Gastroesophageal sphincter (tissue), 3 donors: Measurements from ENCODE around the gene MYH14.

ENCODE experiments used
- EP300 ChIP-seq: sonication (generic); formaldehyde crosslinking; IDR thresholded peaks from one replicate; pipeline ENCODE4 v1.6.1; 2017; ENCODE audit warnings: antibody characterized with exemption, mild to moderate bottlenecking
- POLR2A ChIP-seq, 2 donors: fragments of 450-650 bp; IDR thresholded peaks; one replicate each; pipeline ENCODE4 v1.6.1; 2017; ENCODE audit warnings: antibody characterized with exemption in 2 of 2, mild to moderate bottlenecking in 2 of 2, moderate library complexity in 1 of 2
- POLR2AphosphoS5 ChIP-seq: sonication (generic); formaldehyde crosslinking; IDR thresholded peaks from one replicate; pipeline ENCODE4 v1.6.1; 2017; ENCODE audit warnings: antibody characterized with exemption
- TF ChIP-seq, protein P1 (sequence below), 4 experiments: fragments of 200-600 bp in 2 of 4; fragments of 450-650 bp in 2 of 4; sonication (generic) in 1 of 4; IDR thresholded peaks; one replicate each; pipeline ENCODE4 v1.5.1; 2017 to 2019; ENCODE audit warnings: antibody characterized with exemption in 4 of 4, mild to moderate bottlenecking in 2 of 4, moderate library complexity in 2 of 4

DNA sequence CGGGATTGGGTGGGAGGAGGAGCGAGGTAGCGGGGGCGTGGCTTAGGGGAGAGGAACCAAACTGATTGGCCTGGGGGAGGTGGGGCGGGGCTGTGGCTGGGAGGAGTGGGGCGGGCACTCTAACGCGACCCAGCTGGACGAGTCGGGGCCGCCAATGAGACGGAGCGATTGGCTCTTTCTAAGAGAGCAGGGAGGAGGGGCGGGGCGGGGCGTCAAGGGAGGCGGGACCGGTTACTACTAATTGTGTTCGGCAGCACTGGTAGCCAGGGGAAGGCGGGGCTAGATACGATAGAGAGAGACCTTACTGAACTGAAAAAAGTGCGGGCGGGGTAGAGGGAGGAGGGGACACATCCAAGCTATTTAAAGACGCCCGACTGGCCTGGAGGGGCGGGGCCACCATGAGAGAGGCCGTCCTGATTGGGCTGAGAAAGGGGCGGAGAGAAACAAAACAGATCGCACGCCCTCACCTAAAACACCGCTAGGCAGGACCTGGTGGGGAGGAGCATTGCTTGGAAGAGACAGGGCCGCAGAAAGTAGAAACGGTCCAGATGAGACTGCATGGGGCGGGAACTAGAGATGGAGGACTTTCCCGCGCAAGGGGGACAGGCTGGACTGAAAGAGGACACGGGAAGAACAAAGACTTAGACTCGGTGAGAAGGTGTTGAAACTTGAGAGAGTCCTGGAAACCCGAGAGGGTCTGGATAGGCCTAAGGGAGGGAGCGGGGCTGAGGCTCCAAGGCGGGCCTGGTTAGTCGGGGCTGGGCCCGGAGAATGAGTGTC, 125.9 kb downstream of the MYH14 start, which contains the start of gene KCNC3:
- TF ChIP-seq, protein P1, sequence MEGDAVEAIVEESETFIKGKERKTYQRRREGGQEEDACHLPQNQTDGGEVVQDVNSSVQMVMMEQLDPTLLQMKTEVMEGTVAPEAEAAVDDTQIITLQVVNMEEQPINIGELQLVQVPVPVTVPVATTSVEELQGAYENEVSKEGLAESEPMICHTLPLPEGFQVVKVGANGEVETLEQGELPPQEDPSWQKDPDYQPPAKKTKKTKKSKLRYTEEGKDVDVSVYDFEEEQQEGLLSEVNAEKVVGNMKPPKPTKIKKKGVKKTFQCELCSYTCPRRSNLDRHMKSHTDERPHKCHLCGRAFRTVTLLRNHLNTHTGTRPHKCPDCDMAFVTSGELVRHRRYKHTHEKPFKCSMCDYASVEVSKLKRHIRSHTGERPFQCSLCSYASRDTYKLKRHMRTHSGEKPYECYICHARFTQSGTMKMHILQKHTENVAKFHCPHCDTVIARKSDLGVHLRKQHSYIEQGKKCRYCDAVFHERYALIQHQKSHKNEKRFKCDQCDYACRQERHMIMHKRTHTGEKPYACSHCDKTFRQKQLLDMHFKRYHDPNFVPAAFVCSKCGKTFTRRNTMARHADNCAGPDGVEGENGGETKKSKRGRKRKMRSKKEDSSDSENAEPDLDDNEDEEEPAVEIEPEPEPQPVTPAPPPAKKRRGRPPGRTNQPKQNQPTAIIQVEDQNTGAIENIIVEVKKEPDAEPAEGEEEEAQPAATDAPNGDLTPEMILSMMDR (IDR thresholded peaks at IDR 0.05) = no peak
- peak in 1 of 2 donors; percentile 10 for TF ChIP-seq POLR2A (IDR thresholded peaks at IDR 0.05)
- TF ChIP-seq EP300 = no peak
- peak; percentile 20 for TF ChIP-seq POLR2AphosphoS5
